BLaER1 treated with 17β-estradiol and CSF1 and Interleukin-3, amounts not matched to agents 10 nM and 100 nM (cell line): ENCODE data around the gene TEX51.

Source experiments
- H3K27ac ChIP-seq, 11 experiments: shearing (Covaris generic); formaldehyde crosslinking; 2 replicates each; pipeline ENCODE4 v1.8.1; 2022
- H3K27me3 ChIP-seq, 11 experiments: shearing (Covaris generic); formaldehyde crosslinking; 2 replicates each; pipeline ENCODE4 v1.8.1; 2022
- H3K36me3 ChIP-seq, 11 experiments: shearing (Covaris generic); formaldehyde crosslinking; 2 replicates each; pipeline ENCODE4 v1.8.1; 2022
- H3K4me1 ChIP-seq, 10 experiments: shearing (Covaris generic); formaldehyde crosslinking; 2 replicates each; pipeline ENCODE4 v1.8.1; 2022
- H3K4me2 ChIP-seq, 11 experiments: shearing (Covaris generic); formaldehyde crosslinking; 2 replicates each; pipeline ENCODE4 v1.8.1; 2022
- H3K4me3 ChIP-seq, 10 experiments: shearing (Covaris generic); formaldehyde crosslinking; 2 replicates each; pipeline ENCODE4 v1.8.1; 2022
- H3K9ac ChIP-seq, 11 experiments: shearing (Covaris generic); formaldehyde crosslinking; 2 replicates each; pipeline ENCODE4 v1.8.1; 2022
- H3K9me3 ChIP-seq, 11 experiments: shearing (Covaris generic); formaldehyde crosslinking; replicated peaks in 1 of 11; 2 replicates each; pipeline ENCODE4 v1.8.1; 2022
- H4K20me1 ChIP-seq, 11 experiments: shearing (Covaris generic); formaldehyde crosslinking; 2 replicates each; pipeline ENCODE4 v1.8.1; 2022
- Cebpa-rat ChIP-seq, 11 experiments: shearing (Covaris generic); IDR thresholded peaks; 2 replicates each; pipeline ENCODE4 v1.8.1; 2022

TEX51 gene

DNA sequence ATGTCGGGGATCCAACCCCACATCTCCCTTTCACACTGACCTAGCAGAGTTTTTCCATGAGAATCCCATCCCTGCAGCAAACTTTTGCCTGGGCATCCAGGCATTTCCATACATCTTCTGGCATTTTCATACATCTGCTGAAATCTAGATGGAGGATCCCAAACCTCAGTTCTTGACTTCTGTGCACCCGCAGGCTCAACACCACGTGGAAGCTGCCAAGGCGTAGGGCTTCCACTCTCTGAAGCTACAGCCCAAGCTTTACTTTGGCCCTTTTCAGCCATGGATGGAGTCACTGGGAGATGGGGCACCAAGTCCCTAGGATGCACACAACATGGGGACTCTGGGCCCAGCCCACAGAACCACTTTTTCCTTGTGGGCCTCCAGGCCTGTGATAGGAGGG, 32.2 kb upstream of the TEX51 start:
- Histone ChIP-seq H3K4me1 (peaks cover 0 to 20% (median 18%) of the 10 kb centered on the region in 10 experiments; a peak in 16 of 20 replicates), H3K4me3 (no peak overlapping the region), H3K9ac (no peak overlapping the region), H3K9me3 (peaks cover 28 to 43% (median 32%) of the 10 kb centered on the region in 11 experiments), H3K36me3 (no peaks in the 10 kb centered on the region), H3K4me2 (no peak overlapping the region), H3K27ac (no peak overlapping the region), H4K20me1 (no peaks in the 10 kb centered on the region), H3K27me3 (no peaks in the 10 kb centered on the region)
- TF ChIP-seq Cebpa-rat (IDR thresholded peaks at IDR 0.05), result no peak

DNA sequence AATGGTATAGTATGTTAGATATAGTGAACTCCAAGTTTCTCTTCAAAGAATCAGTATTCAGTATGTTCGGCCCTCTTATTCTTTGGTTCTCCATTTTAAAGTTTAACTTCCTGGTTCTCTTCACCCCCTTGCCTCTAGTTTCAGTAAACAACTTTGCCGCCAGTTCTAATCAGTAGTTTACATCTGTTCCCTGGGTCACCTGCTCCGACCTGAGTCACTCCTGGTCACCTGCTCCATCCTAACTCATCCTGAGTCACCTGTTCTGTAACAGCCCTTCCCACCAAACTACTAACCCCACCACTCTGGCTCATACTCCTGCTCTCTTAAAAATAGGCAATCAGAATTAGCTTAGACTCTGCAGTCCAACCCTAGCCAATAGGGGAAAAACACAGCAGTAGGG, 23.7 kb upstream of the TEX51 start:
- TF ChIP-seq Cebpa-rat (IDR thresholded peaks at IDR 0.05), result no peak
- Histone ChIP-seq H3K9ac (no peak overlapping the region), H4K20me1 (no peaks in the 10 kb centered on the region), H3K9me3 (peaks cover 25 to 38% (median 31%) of the 10 kb centered on the region in 11 experiments), H3K4me2 (no peak overlapping the region), H3K27ac (no peak overlapping the region), H3K36me3 (no peaks in the 10 kb centered on the region), H3K4me1 (peaks cover 0 to 14% (median 0%) of the 10 kb centered on the region in 10 experiments; a peak in 3 of 20 replicates), H3K4me3 (no peak overlapping the region), H3K27me3 (no peaks in the 10 kb centered on the region)

DNA sequence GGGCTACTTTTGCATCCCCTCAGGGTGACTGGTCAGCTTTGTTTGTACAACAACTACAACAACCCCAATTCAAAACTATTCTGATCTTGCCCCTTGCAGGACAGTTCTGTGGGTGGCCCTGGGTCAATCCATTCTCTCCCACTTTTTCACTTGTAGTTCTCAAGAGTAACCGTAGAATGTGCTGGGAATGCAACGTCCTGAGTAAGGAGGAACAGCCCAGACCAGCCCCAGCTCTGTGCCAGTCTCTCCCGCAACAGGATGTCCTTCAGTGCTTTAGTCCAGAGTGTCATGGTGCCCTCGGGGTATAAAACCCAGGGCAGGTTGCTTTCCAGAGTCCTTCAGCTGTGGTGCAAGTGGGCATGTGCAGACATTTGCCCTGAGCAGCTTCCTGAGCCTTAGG, 22.1 kb upstream of the TEX51 start:
- Histone ChIP-seq H3K36me3 (no peaks in the 10 kb centered on the region), H4K20me1 (no peaks in the 10 kb centered on the region), H3K27ac (no peak overlapping the region), H3K9me3 (peaks cover 25 to 37% (median 29%) of the 10 kb centered on the region in 11 experiments), H3K4me1 (peaks cover 0 to 14% (median 0%) of the 10 kb centered on the region in 10 experiments; a peak in 3 of 20 replicates), H3K9ac (no peak overlapping the region), H3K4me2 (no peak overlapping the region), H3K4me3 (no peak overlapping the region), H3K27me3 (no peaks in the 10 kb centered on the region)
- no peak for TF ChIP-seq Cebpa-rat (IDR thresholded peaks at IDR 0.05)

DNA sequence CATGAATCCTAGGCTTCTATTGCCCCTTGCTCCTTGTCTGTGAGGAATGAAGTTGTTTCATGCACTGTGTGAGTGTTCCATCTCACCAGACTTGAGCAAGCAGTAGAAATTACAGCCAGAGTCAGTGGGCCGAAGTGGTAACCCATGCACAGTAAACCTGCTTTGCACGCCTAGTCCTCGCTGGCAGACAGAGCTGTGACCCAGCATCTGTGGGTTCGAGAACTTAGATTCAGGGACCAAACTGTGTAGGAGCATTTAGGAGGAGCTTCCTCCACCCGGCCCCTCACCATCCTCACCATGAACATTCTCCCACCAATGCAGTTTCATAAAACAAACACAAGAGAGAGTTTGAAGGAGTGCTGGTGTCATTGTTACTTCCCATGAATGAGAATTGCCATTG, 21.6 kb upstream of the TEX51 start:
- Histone ChIP-seq H3K4me1 (peaks cover 0 to 14% (median 0%) of the 10 kb centered on the region in 10 experiments; a peak in 3 of 20 replicates), H4K20me1 (no peaks in the 10 kb centered on the region), H3K4me2 (no peak overlapping the region), H3K9me3 (peaks cover 25 to 37% (median 28%) of the 10 kb centered on the region in 11 experiments), H3K36me3 (no peaks in the 10 kb centered on the region), H3K27me3 (no peaks in the 10 kb centered on the region), H3K9ac (no peak overlapping the region), H3K4me3 (no peak overlapping the region), H3K27ac (no peak overlapping the region)
- no peak for TF ChIP-seq Cebpa-rat (IDR thresholded peaks at IDR 0.05)

DNA sequence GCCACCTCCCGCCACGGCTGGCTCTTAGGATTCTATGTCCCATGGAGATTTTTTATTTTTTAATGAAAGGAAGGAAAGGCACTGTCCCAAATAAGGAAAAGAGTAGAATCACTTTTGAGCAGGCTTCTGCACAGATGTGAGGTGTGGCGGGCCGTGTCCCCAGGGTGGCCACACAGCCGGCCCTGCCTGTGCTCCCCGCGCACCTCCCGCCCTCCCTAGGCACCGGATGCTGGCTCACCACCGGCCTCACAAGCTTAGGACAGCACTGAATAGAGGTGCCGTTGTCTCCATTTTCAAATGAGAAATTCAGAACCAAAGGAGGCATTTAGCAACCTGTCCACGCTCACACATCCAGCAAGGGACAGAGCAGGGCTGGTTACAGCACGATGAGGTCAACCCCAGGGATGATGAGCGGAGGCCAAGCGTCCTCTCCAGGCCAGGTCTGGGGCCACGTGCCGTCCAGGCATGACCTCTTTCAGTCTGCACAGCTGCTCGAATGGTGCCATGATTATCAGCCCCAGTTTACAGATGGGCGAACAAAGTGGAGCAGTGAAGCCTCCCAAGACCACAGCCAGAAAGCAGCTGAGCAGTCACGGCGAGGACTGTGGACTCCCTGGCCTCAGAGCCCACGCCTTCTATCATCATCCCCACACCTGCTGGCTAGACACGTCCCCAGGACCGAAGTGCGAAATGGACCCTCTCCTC, 20.7 kb upstream of the TEX51 start:
- Histone ChIP-seq H3K4me3 (no peak overlapping the region), H3K4me2 (peak overlapping the region in 3 of 11 experiments; percentile 2 to 28 (median 20); a peak in 4 of 22 replicates), H3K36me3 (no peaks in the 10 kb centered on the region), H3K27ac (no peak overlapping the region), H3K9ac (no peak overlapping the region), H3K9me3 (peaks cover 25 to 37% (median 28%) of the 10 kb centered on the region in 11 experiments), H4K20me1 (no peaks in the 10 kb centered on the region), H3K4me1 (peaks cover 0 to 14% (median 0%) of the 10 kb centered on the region in 10 experiments; a peak in 3 of 20 replicates), H3K27me3 (no peaks in the 10 kb centered on the region)
- TF ChIP-seq Cebpa-rat (IDR thresholded peaks at IDR 0.05), result no peak

DNA sequence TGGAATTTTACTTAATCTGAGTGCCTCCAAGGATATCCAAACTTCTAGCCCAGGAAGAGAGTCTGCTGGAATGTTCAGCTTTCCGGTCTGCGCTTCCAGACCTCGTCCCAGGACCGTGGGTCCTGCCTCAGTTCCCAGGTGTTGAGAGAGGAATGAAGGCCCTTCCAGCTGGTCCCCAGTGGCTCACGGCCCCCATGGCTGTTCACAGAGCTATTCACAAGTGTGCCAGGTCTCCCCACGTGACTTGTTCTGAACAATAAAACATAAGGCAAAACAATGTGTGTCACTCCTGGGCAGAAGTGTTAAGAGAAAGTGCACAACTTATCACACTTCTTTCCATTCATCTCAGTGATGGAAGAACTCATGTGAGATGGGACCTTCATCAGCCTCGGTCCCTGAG, 20.1 kb upstream of the TEX51 start:
- peak overlapping the region in 3 of 11 experiments; percentile 2 to 28 (median 20); a peak in 4 of 22 replicates for H3K4me2 ChIP-seq
- peaks cover 0 to 14% (median 0%) of the 10 kb centered on the region in 10 experiments; a peak in 3 of 20 replicates for H3K4me1 ChIP-seq
- no peaks in the 10 kb centered on the region for H3K36me3 ChIP-seq
- H3K4me3 ChIP-seq, result no peak overlapping the region
- no peaks in the 10 kb centered on the region for H4K20me1 ChIP-seq
- no peaks in the 10 kb centered on the region for H3K27me3 ChIP-seq
- H3K9me3 ChIP-seq, result peaks cover 25 to 37% (median 28%) of the 10 kb centered on the region in 11 experiments
- H3K9ac ChIP-seq, result no peak overlapping the region
- TF ChIP-seq Cebpa-rat (IDR thresholded peaks at IDR 0.05), result no peak
- H3K27ac ChIP-seq, result no peak overlapping the region

DNA sequence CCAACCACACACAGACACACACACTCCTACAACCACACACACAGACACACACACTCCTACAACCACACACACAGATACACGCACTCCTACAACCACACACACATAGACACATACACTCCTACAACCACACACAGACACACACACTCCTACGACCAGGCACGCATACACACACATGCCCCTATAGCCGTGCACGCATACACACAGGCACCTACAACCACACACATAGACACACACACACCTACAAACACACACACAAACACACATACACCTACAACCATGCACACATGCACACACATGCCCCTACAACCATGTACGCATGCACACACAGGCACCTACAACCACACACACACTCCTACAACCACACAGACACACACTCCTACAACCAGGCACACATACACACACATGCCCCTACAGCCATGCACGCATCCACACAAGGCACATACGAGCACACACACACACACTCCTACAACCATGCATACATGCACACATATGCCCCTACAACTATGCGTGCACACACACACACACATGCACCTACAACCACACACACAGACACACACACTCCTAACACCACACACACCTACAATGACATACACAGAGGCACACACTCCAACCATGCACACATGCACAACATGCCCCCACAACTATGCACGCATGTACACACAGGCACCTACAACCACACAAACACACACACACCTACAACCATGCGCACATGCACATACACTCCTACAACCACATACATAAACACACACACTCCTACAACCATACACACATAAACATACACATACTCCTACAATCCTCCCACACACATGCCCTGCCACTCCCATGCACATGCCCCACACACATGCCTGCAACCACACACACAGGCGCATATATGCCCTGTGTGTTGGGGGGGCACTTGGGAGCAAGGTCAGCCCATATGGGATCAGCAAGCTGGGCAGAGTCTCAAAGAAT, 19.1 kb upstream of the TEX51 start:
- no peak overlapping the region for H3K27ac ChIP-seq
- H4K20me1 ChIP-seq, result no peaks in the 10 kb centered on the region
- peaks cover 22 to 32% (median 24%) of the 10 kb centered on the region in 11 experiments for H3K9me3 ChIP-seq
- no peaks in the 10 kb centered on the region for H3K27me3 ChIP-seq
- no peak overlapping the region for H3K4me3 ChIP-seq
- peaks cover 0 to 14% (median 0%) of the 10 kb centered on the region in 10 experiments; a peak in 3 of 20 replicates for H3K4me1 ChIP-seq
- no peaks in the 10 kb centered on the region for H3K36me3 ChIP-seq
- H3K4me2 ChIP-seq, result no peak overlapping the region
- no peak overlapping the region for H3K9ac ChIP-seq
- TF ChIP-seq Cebpa-rat (IDR thresholded peaks at IDR 0.05), result no peak

DNA sequence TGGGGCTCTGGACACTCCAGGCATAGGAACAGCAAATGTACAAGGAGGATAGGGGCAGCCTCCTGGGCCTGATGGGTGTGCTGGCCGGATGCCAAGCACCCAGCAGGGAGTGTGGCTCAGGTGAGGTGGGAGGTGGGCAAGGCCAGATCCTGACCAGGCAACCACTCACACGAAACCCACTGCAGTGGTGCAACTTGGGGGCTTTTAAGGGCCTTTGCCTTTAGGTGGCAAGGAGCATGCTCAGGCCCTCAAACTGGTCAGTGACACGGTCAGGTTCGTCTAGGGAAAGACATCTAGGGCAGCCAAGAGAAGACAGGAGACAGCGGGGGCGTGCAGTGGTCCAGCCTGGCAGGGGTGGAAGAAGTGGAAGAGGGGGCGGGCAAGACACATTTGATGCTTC, 18.4 kb upstream of the TEX51 start:
- Histone ChIP-seq H3K4me2 (no peak overlapping the region), H3K27ac (no peak overlapping the region), H3K9ac (no peak overlapping the region), H3K27me3 (no peaks in the 10 kb centered on the region), H3K9me3 (peaks cover 15 to 25% (median 17%) of the 10 kb centered on the region in 11 experiments), H3K36me3 (no peaks in the 10 kb centered on the region), H3K4me3 (no peak overlapping the region), H4K20me1 (no peaks in the 10 kb centered on the region), H3K4me1 (peaks cover 0 to 14% (median 0%) of the 10 kb centered on the region in 10 experiments; a peak in 3 of 20 replicates)
- no peak for TF ChIP-seq Cebpa-rat (IDR thresholded peaks at IDR 0.05)

DNA sequence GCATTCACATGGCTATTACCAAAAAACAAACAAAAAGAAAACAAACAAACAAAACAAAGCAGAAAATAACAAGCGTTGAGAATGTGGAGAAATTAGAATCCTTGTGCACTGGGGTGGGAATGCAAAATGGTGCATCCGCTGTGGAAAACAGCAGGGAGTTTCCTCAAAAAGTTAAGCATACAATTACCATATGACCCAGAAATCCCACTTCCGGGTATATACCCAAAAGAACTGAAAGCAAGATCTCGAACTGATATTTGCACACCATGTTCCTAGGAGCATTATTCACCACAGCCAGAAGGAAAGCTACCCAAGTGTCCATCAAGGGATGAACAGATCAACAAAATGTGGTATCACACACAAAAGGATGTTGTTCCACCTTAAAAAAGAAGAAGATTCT, 17.9 kb upstream of the TEX51 start:
- no peak overlapping the region for H3K27ac ChIP-seq
- peaks cover 0 to 14% (median 0%) of the 10 kb centered on the region in 10 experiments; a peak in 4 of 20 replicates for H3K4me1 ChIP-seq
- peaks cover 10 to 20% (median 12%) of the 10 kb centered on the region in 11 experiments for H3K9me3 ChIP-seq
- no peaks in the 10 kb centered on the region for H3K36me3 ChIP-seq
- H3K9ac ChIP-seq, result no peak overlapping the region
- no peak for TF ChIP-seq Cebpa-rat (IDR thresholded peaks at IDR 0.05)
- no peak overlapping the region for H3K4me2 ChIP-seq
- no peak overlapping the region for H3K4me3 ChIP-seq
- H4K20me1 ChIP-seq, result no peaks in the 10 kb centered on the region
- no peaks in the 10 kb centered on the region for H3K27me3 ChIP-seq
